AG08396 (cell line): ENCODE measurements around the gene EIPR1.

Source experiments
- DNase-seq: peaks from one replicate; pipeline ENCODE4 v3.0.0; 2012; ENCODE audit warnings: low spot score, mixed read lengths

The EIPR1 gene

DNA sequence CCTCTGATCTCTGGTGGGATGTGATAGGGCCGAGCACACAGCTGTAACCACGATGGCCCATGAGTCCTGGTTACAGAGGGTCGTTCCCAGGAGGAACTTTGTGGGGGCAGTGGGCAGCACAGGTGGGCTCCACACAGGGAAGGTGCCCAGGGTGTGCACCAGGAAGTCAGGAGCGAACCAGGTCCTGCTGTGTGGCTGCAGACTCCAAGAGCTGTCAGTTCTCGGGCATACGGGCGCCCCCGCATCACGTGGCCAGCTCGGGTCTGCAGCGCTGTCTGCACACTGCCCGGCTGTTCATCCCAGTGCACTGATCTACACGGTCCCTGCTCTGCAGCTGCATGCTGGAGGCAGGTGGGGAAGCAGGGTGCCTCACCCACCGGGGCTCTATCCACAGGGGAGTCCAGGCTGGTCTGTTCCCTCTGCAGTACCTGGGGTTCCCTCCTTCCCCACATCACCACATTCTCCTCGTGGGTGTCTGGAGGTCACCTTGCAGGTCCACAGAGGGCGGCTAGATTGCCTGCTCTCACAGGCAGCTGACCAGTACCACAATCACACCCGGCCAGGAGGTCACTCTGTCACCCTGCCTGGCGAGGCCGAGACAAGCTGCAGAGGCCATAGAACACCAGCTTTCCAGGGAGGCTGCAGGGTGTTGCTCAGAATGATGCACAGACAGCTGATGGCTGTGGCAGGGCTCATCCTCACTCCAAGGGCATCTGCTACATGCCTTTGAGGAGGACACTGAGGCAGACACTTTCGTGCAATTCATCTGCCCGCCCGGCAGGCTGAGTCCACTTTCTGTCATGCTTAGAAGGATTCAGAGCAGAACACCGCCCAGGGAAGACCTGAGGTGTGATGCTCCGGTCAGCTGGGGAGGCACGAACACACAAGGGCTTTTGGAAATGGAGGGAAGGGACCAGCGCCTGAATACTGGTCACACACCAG lies 202.7 kb downstream of the EIPR1 start:
- no peak for DNase-seq

DNA sequence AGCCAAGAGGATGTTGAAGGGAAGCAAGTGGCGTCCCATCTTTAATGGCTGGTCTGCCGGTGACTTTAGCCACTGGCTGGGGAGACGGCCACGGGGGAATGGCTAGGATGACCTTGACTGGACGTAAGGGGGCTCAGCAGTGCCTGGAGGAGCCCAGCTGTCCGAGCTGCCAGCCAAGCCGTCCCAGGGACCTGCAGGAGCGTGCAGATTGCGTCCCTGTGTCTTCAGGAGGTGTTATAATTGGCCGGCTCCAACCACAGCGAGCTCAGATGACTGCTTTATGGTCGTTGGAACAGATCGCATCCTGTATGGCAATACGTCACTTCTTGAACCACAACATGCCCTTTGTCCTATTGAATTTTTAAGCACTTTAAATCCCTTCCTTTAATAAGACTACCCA lies 204.6 kb downstream of the EIPR1 start:
- DNase-seq: no peak

DNA sequence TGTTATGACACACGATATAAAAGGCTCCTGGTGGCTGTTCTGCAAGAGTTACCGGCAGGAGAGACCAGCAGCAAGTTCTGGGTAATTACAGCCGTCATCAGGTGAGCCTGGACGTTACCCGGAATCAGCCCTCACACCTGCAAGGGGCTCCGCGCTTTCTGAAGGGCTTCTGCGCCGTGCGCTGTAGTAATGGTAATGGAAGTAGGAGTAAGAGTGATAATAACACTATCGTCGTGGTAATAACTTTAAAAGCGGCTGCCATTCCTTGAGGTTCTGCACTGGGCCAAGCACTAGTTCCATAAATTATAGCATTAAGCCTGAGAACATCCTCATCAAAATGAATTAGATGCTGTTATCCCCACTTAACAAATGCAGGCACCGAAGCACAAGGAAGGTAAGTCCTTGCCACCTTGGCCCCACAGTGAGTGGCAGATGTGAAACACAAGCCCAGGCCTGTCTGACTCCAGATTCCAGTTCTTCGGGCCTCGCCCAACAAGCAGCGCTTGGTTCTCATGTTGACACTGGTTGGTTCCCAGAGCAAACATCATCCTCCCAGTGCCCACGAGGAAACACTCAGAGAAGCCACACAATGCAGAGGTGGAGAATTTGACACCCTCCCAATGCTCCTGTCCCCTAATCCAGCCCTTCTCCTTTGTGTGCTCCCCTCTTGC lies 205.2 kb downstream of the EIPR1 start:
- no peak for DNase-seq

DNA sequence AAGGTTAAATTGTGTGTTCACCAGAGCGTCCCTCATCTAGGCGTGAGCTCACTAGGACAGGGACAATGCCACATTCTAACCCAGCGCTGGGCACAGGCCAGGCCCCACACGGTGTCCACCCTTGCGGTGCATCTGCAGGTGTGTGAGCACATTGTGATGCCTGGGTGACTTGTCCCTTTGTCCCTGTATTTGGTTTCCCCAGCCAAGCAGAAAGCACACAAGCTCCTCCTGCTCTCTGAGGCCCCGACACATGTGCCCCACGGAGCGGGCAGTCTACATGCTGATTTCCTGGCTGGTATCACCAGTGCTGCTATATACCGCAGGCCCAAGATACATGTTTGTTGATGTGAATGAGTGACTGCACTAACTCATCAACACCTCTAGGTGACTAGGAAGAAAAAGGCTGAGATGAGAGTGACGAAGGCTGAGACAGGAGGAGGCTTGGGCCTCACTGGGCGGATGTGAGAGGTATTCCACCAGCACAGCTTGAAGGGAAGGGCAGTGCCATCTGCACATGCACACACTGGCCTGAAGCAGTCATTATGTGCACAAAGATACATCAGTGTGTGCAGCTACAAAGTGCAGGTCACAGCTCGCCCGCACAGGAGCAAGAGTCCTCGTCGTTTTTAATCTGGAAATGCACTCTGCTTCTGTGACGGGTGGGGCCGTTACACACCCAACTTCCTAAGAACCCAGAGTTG lies 205.9 kb downstream of the EIPR1 start:
- DNase-seq: no peak

DNA sequence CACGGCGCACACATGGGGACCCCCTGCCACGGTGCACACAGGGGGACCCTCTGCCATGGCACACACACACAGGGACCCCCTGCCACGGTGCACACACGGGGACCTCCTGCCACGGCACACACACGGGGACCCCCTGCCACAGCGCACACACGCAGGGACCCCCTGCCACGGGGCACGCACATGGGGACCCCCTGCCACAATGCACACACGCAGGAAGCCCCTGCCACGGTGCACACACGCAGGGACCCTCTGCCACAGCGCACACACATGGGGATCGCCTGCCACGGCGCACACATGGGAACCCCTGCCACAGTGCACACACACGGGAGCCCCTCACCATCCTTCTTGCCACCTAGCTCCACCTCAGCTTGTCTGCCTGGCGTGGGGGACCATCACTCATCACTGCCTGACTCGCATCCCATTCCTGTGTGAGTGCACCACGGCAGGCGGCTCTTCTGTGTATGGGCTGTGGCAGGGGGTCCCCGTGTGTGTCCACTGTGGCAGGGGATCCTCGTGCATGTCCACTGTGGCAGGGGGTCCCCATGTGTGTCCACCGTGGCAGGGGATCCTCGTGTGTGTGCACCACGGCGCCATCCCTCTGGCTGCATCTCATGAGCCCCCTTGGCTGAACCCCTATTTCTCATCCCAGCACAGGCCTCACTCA lies 206.7 kb downstream of the EIPR1 start:
- DNase-seq: no peak

DNA sequence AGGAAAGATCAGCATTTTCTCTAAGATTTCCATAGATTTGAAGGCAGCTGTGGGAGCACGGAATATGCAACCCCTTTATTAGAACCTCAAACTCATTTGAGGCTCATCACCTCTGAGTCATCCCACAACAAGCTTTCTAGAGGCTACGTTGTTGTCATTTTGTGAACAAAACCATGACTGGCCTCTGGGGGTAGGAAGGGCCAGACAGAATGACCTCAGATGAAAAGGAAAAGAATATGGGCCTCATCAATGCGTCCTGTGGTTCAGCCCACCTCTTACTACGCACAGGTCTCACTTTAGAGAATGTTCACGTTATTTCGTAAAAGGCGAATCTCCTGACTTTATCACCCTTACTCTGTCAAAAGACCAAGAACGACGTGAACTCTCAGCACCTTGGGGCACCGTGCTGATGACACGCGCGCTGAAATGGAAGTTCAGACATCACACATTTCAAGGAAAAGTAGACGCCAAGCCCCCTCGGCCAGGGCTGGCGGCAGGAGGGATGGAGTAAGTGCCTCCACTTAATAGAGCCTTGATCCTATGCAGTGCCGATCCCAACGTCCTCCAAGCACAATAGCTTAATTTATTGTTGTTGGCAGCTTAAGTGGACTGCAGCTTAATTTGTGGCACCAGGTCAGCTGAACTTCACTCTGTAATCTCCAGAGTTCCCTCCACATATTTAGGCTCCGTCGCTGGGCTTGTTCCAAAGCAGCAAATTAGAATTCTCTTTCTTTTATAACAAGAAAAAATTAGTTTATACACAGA lies 208.3 kb downstream of the EIPR1 start:
- peak; percentile 78 for DNase-seq

DNA sequence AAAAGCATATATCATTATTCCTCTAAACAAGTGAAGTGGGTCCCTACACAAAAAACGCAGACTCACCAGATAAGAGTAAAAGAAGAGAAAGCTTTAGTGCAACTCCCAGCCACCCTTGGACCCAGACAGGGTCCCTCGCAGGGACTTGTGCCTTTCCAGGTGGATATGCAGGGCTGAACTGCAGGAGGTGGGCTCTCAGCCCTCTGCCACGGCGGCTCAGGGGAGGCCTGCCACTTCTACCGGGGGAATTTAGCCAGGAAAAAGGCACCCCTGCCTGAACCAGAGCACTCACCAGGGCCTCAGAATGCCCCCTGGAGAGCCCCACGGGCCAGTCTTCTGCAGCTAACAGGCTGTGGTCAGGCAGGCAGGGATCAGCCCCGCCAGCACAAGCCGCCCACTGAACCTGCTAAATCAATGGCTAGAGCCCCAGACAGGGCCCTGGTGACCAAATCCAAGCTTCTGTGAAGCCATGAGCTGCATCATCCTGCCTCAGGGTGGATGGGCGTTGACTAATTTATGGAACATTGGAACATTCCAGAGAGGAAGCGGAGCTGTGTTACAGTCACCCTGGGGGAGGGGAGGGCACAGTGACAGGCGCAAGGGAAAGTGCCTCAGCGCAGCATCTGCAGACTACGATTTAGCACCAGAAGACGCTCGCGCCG lies 209.3 kb downstream of the EIPR1 start:
- DNase-seq: peak; percentile 61

DNA sequence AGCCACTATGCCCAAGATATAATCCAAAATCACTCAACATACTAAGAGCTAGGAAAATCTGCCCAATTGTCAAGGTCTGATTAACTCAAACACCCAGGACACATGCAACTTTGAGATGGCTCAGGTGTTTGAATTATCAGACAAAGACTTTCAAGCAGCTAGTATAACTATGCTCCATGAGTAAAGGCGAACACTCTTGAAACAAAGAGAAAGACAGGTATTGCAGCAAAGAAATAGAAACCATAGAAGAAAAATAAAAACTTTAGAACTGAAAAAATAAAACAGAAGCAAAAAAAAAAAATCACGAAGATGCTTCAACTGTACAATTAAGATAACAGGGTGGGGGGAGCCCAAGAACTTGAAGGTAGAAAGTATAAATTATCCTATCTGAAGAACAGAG lies 214.2 kb downstream of the EIPR1 start:
- no peak for DNase-seq

DNA sequence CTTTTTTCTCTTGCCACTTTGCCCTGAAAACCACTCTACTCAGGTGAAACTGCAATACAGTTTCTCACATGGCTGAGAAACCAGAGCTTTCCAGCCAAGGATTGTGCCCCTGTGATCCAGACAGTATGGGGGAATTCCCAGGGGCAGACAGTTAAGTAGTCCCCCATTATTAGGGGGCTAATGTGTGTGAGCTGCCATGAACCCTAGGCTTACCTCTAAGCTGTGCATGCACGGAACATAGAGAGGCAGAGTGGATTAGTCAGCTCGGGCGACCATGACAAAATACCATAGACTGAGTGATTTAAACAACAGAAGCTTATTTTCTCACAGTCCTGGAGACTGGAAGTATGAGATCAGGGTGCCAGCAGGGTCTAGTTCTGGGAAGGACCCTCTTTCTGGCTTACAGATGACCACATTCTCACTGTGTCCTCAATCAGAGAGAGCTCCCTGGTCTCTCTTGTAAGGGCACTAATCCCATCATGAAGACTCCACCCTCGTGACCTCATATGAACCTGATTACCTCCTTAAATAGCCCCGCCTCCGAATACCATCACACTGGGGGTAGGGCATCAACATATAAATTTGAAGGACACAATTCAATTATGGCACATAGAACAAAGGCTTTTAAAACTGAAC lies 215.1 kb downstream of the EIPR1 start:
- DNase-seq: no peak

DNA sequence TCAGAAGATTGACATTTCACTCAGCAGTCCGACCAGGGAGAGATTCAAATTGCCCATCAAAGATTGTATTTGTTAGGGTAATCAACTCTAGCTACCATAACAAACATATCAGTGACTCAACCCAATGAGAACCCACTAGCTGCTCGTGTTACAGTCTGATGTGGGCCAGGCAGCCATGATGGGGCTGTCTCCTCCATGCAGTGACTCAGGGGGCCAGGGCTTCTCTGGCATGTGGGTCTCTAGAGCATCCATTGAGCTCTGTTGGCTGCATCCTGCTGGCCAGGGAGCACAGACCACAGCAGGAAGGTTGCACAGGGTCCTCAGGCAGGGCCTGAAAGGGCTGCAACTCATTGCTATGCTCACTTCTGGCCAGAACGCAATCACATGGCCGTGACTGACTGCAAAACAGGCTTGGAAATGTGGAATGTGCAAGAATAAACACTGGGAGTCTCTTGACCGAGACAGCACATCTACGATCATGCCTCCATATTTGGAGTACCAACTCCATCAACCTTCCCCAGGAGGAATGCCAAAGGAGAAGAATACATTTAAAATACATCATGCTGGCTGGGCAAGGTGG lies 216.8 kb downstream of the EIPR1 start:
- no peak for DNase-seq

DNA sequence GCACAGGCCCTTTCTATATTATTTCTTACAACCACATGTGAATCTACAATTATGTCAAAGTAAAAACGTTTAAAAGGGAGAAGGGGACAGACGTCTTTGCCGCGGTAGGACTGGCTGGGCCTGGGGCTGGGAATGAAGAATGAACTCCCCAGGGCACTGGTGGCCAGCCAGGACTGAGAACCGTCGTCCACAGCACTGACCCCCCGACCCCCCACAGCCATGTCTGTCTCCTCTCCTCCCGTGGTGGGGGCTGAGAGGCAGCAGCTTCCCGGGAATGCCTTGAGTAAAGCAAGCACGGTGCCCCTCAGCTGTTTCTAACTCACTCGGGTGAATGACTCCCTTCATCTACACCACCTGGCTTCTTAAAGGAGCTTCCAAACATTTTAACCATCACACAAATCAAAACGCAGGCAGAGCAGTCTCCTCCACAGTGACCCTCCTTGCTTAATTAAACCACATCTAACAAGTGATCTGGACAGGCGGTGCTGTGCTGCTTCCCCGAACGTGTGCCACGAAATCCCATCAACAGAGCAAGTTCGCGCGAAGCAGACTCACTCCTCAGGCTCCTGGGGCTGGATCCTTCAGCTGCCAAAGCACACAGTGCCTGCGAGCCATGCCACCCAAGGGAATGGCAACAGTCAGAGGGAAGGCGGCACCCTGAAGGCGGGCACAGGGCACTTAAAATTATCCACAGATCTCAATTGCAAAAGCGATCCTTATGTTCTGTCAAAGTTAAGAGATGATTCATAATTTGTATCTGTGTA lies 217.7 kb downstream of the EIPR1 start:
- no peak for DNase-seq

DNA sequence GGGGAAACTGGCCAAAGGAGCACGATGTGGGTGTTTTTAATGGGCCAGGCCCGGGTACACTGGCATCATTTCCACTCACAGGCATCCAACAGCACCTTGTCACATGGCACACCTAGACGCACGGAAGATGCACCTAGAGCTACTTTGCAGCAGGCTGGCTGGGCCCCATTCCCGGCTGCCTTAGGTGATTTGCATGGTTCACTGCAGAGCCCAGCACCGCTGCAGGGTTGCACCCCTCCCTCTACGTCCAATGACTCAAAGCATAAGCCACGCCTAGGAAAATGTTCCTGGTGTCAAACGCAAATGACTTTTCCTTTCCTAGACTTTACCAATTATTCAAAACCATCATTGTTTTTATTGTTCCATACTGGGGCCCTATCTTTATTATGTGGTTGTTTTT lies 222.9 kb downstream of the EIPR1 start:
- DNase-seq: no peak

DNA sequence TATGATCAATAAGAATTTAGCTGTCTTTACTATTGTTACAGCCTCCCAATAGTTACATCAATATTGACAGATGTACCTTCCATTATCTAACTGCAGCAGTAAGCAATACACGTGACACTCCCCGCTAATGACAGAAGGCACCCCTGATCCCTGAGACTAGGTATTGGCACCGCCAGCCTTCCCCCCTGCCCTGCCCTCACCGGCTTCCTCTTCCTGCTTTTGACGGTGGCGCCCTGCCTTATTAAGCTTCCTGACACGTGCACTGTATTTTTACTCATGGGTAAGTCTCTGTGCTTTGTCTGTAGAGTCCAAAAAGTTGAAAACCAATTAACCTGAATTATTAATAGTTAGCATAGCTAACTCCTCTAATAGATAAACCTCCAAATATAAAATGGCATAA lies 223.5 kb downstream of the EIPR1 start:
- no peak for DNase-seq

DNA sequence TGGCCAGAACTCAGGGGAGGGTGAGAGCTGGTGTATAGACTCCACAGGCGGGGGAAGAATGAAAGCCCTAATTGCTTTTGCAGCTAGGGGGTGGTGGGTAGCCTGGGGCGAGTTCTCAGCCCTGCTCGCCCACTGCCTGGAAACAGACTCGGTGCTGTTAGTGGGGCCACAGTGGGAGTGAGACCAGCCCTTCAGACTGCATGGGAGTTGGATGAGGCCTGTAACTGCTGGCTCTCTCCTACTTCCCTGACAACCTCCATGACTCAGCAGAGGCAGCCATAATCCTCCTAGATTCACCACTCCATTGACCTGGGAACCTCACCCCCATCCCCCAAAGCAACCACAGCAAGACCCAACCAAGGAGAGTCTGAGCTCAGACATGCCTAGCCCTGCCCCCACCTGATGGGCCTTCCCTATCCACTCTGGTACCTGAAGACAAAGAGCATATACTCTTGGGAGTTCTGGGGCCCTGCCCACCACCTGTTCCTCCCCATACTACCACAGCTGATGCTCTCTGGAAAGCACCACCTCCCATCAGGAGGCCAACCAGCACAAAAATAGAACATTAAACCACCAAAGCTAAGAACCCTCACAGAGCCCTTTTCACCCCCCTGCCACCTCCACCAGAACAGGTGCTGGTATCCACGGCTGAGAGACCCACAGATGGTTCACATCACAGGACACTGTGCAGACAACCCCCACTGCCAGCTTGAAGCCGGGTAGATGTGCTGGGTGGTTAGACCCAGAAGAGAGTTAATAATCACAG lies 226.3 kb downstream of the EIPR1 start:
- DNase-seq: no peak

DNA sequence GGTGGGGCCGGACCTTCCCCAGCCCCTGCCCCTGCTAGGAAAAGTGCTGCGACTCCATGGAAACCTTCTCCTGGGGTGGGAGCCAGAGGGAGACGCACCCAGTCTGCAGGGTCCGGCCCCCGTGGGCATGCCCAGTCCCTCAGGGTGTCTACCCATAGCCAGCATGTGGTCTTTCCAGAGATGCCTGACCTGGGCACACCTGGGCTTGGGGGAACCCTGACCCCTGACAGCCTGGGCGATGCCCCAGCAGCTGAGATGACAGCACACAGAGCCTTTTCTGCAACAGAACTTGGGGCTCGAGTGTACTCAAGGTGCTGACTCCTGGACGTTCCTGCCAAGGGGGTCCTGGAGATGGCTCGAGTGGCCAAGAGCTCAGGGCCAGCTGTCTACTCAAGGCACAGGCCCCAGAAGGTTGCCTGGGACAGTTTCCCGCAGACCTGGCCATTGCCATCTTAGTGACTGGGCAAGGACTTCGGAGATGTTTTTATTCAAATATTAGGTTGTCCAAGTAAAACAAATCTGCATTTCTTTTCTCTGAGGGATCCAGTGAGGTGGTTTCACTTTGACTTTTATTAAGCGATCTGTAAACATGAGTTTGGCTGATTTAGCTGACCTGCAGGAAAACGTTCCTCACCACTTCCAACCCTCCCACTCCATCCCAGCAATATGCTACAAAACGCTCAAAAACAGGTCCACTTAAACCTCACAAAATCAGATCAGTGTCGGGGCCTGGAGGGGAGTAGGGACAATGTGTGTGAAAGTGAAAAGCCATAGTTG lies 228.0 kb downstream of the EIPR1 start:
- no peak for DNase-seq

DNA sequence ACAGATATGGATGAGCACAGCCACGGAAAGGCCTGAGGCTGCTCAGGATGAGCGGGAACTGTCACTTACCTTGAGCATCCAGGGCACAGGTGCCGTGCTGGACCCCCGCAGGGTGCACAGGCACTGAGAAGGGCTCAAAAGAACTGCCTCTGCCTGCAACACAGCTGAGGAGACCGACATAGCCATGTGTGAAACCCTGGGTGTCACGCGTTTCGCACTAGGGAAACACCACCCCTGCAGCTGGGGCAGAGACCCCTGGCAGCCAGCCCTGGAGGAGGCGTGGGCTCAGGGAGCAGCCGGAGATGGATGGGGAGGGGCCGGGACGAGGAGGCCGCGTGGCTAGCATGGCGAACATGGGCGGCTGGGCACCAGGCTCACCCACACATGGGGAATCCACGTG lies 228.9 kb downstream of the EIPR1 start:
- DNase-seq: no peak

DNA sequence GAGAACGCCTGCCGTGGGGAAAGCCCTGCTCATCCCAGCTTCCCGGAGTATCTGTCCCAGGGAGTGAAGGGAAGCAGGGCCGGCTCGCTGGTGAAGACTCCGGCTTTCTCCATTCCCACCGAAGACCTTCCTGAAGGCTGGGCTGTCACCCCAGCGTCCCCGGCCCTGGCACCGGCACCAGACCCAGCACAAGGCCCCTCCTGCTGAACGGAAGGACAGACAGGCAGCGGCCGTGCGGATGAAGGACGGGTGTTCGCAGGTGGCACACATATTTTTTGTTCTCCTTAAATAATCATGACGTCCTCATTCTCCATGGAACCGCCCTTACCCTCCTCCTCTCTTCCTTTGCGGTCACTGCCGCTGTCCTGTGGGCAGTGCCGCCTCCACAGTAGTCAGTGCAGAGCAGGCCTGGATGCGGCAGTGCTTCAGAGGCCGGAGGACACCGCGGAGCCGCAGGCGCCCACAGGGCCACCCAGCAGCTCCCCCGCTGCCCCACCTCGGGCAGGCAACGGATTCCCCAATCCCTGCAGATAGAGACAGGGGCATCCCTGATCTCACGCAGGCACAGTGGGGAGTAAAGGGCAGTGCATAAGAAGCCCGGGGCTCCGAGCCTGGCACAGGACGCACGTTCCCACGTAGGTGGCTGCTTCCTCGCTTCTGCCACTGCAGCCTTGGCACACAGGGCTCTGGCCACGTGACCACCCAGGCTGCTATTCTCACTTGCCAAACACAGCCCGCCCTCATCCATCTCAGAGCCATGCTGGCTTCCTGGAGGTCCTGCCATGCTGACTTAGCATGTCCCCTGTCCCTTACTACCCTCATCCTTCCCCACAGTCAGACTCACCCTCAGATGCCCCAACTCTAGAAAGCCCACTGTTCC lies 229.7 kb downstream of the EIPR1 start:
- DNase-seq: no peak
